Measurements from ENCODE around the gene AMZ2.
"Not testable (repeated sequence)": the region's sequence is repeated elsewhere in the genome, so short reads cannot be mapped to it uniquely, and the experiment has no call there.

The AMZ2 gene

GRCh38 chr17:68234726-68235335 lies 13.0 kb upstream of the AMZ2 start:
- not testable (repeated sequence) for H3K4me1 ChIP-seq (ENCODE audit: control insufficient read depth in 2 of 2, insufficient read depth in 2 of 2, low read length in 2 of 2); H3K9me3 ChIP-seq (ENCODE audit: control insufficient read depth in 2 of 2, low read length in 2 of 2); H3K27me3 ChIP-seq (ENCODE audit: control insufficient read depth in 2 of 2, insufficient read depth in 2 of 2, low read length in 2 of 2); H3K36me3 ChIP-seq (ENCODE audit: control insufficient read depth in 2 of 2, insufficient read depth in 2 of 2, low read length in 2 of 2); H3K4me3 ChIP-seq (ENCODE audit: low read length in 2 of 2); H3K9ac ChIP-seq (ENCODE audit: low read depth in 1 of 2, low read length in 2 of 2)
- H3K27ac ChIP-seq (ENCODE audit: low read depth in 2 of 2, low read length in 2 of 2) = peak overlapping the region; percentile 67 to 75

DNA sequence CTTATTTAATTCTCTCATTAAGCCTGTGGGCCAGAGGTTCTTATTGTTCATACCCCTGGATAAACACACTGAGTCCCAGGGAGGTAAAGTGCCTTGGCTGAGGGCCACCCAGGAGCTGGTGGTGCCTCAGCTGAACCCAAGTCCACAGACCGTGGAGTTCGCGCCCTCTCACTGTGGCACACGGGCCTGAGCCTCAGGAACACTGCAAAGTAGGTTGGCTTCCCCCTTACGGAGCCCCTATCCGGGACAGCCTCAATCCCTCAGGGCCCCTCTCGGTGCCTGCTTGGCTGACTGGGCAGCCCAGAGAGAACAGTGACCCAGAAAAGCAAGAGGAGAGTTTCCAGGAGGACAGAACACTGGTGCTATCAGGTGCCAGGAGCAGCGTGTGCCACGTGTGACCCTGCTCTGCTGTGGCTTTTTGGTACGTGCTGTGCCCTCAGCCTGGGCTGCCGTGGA lies 12.5 kb upstream of the AMZ2 start:
- H3K27ac ChIP-seq (ENCODE audit: low read depth in 2 of 2, low read length in 2 of 2) = peak overlapping the region; percentile 67 to 75
- H3K27me3 ChIP-seq (ENCODE audit: control insufficient read depth in 2 of 2, insufficient read depth in 2 of 2, low read length in 2 of 2); H3K9ac ChIP-seq (ENCODE audit: low read depth in 1 of 2, low read length in 2 of 2); H3K9me3 ChIP-seq (ENCODE audit: control insufficient read depth in 2 of 2, low read length in 2 of 2); H3K4me1 ChIP-seq (ENCODE audit: control insufficient read depth in 2 of 2, insufficient read depth in 2 of 2, low read length in 2 of 2); H3K36me3 ChIP-seq (ENCODE audit: control insufficient read depth in 2 of 2, insufficient read depth in 2 of 2, low read length in 2 of 2); H3K4me3 ChIP-seq (ENCODE audit: low read length in 2 of 2): not testable (repeated sequence)

GRCh38 chr17:68237369-68238163 lies 10.3 kb upstream of the AMZ2 start:
- H3K36me3 ChIP-seq (ENCODE audit: control insufficient read depth in 2 of 2, insufficient read depth in 2 of 2, low read length in 2 of 2); H3K27me3 ChIP-seq (ENCODE audit: control insufficient read depth in 2 of 2, insufficient read depth in 2 of 2, low read length in 2 of 2); H3K4me1 ChIP-seq (ENCODE audit: control insufficient read depth in 2 of 2, insufficient read depth in 2 of 2, low read length in 2 of 2); H3K9me3 ChIP-seq (ENCODE audit: control insufficient read depth in 2 of 2, low read length in 2 of 2): not testable (repeated sequence)
- H3K4me3 ChIP-seq (ENCODE audit: low read length in 2 of 2) = peak overlapping the region; percentile 24 to 53
- peak overlapping the region; percentile 51 to 56 for H3K9ac ChIP-seq (ENCODE audit: low read depth in 1 of 2, low read length in 2 of 2)
- peak overlapping the region; percentile 80 to 87 for H3K27ac ChIP-seq (ENCODE audit: low read depth in 2 of 2, low read length in 2 of 2)

DNA sequence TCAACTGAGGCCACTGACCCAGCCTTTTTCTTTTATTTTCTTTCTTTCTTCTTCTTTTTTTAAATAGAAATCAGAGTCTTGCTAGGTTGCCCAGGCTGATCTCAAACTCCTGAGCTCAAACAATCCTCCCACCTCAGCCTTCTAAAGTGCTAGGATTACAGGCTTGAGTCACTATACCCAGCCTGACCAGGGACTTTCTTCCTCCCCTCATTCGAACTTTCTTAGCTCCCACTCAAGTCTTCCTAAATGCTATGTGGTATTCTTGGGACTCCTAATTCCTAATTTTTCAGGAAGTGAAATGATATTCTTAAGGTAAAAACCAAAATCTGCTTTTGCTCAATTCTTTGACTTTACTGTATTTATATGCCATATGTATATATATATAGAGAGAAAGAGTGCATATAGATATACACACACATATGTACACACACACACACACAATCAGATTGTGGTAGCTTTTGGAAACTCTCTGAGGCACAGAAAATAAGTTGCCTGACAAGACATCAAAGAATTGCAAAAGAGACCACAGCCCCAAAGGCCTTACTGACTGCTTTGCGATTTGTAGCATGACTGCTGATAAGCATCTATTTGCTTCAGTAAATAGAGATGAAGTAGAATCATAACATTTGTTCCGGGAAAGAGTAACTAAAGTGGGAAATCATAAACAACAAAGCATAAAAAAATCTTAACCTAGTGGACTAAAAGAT lies 9.5 kb upstream of the AMZ2 start:
- peaks cover 0 to 6% of the 10 kb centered on the region in 2 donors for H3K4me1 ChIP-seq (ENCODE audit: control insufficient read depth in 2 of 2, insufficient read depth in 2 of 2, low read length in 2 of 2)
- H3K4me3 ChIP-seq (ENCODE audit: low read length in 2 of 2) = peak overlapping the region in 1 of 2 donors; percentile 53
- no peaks in the 10 kb centered on the region for H3K36me3 ChIP-seq (ENCODE audit: control insufficient read depth in 2 of 2, insufficient read depth in 2 of 2, low read length in 2 of 2)
- peak overlapping the region in 1 of 2 donors; percentile 56 for H3K9ac ChIP-seq (ENCODE audit: low read depth in 1 of 2, low read length in 2 of 2)
- H3K9me3 ChIP-seq (ENCODE audit: control insufficient read depth in 2 of 2, low read length in 2 of 2) = no peaks in the 10 kb centered on the region
- H3K27ac ChIP-seq (ENCODE audit: low read depth in 2 of 2, low read length in 2 of 2) = peak overlapping the region; percentile 80 to 87
- H3K27me3 ChIP-seq (ENCODE audit: control insufficient read depth in 2 of 2, insufficient read depth in 2 of 2, low read length in 2 of 2) = no peaks in the 10 kb centered on the region

DNA sequence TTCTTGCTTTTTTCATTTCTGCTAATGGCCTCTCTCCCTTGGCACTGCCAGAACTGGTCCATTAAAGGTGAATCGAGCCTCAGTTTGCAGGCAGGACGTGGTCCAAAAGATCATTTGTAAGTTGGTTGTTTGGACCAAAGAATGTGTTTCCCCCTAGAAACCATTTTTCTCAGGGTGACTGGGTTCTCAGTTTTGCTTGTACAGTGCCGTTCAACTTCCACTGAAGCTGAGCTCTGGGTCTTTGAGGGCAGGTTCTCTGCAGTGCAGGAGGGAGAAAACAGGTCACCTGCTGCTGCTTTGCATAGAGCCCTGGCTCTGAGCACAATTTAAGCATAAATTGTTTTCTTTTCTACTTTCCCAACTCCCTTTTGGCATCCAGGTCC lies 9.0 kb upstream of the AMZ2 start:
- Histone ChIP-seq H3K4me1 (ENCODE audit: control insufficient read depth in 2 of 2, insufficient read depth in 2 of 2, low read length in 2 of 2) (peaks cover 0 to 6% of the 10 kb centered on the region in 2 donors), H3K9me3 (ENCODE audit: control insufficient read depth in 2 of 2, low read length in 2 of 2) (no peaks in the 10 kb centered on the region), H3K9ac (ENCODE audit: low read depth in 1 of 2, low read length in 2 of 2) (no peak overlapping the region), H3K27me3 (ENCODE audit: control insufficient read depth in 2 of 2, insufficient read depth in 2 of 2, low read length in 2 of 2) (no peaks in the 10 kb centered on the region), H3K27ac (ENCODE audit: low read depth in 2 of 2, low read length in 2 of 2) (peak overlapping the region; percentile 27 to 87), H3K36me3 (ENCODE audit: control insufficient read depth in 2 of 2, insufficient read depth in 2 of 2, low read length in 2 of 2) (no peaks in the 10 kb centered on the region), H3K4me3 (ENCODE audit: low read length in 2 of 2) (no peak overlapping the region)

GRCh38 chr17:68239632-68240366 lies 8.0 kb upstream of the AMZ2 start:
- Histone ChIP-seq H3K4me3 (ENCODE audit: low read length in 2 of 2) (no peak overlapping the region), H3K36me3 (ENCODE audit: control insufficient read depth in 2 of 2, insufficient read depth in 2 of 2, low read length in 2 of 2) (no peaks in the 10 kb centered on the region), H3K9ac (ENCODE audit: low read depth in 1 of 2, low read length in 2 of 2) (no peak overlapping the region), H3K27me3 (ENCODE audit: control insufficient read depth in 2 of 2, insufficient read depth in 2 of 2, low read length in 2 of 2) (no peaks in the 10 kb centered on the region), H3K4me1 (ENCODE audit: control insufficient read depth in 2 of 2, insufficient read depth in 2 of 2, low read length in 2 of 2) (peaks cover 0 to 6% of the 10 kb centered on the region in 2 donors), H3K27ac (ENCODE audit: low read depth in 2 of 2, low read length in 2 of 2) (peak overlapping the region in 1 of 2 donors; percentile 87), H3K9me3 (ENCODE audit: control insufficient read depth in 2 of 2, low read length in 2 of 2) (no peaks in the 10 kb centered on the region)

GRCh38 chr17:68246271-68247028 lies 1.4 kb upstream of the AMZ2 start:
- peak overlapping the region in 1 of 2 donors; percentile 95 for H3K27ac ChIP-seq (ENCODE audit: low read depth in 2 of 2, low read length in 2 of 2)
- H3K4me3 ChIP-seq (ENCODE audit: low read length in 2 of 2) = no peak overlapping the region
- no peaks in the 10 kb centered on the region for H3K27me3 ChIP-seq (ENCODE audit: control insufficient read depth in 2 of 2, insufficient read depth in 2 of 2, low read length in 2 of 2)
- H3K4me1 ChIP-seq (ENCODE audit: control insufficient read depth in 2 of 2, insufficient read depth in 2 of 2, low read length in 2 of 2) = peaks cover 7 to 12% of the 10 kb centered on the region in 2 donors
- peaks cover 4% of the 10 kb centered on the region in 2 donors for H3K36me3 ChIP-seq (ENCODE audit: control insufficient read depth in 2 of 2, insufficient read depth in 2 of 2, low read length in 2 of 2)
- H3K9me3 ChIP-seq (ENCODE audit: control insufficient read depth in 2 of 2, low read length in 2 of 2) = no peaks in the 10 kb centered on the region
- no peak overlapping the region for H3K9ac ChIP-seq (ENCODE audit: low read depth in 1 of 2, low read length in 2 of 2)

- peak overlapping the region; percentile 97 to 98 for H3K9ac ChIP-seq (ENCODE audit: low read depth in 1 of 2, low read length in 2 of 2)
- peaks cover 7 to 12% of the 10 kb centered on the region in 2 donors for H3K4me1 ChIP-seq (ENCODE audit: control insufficient read depth in 2 of 2, insufficient read depth in 2 of 2, low read length in 2 of 2)
- no peaks in the 10 kb centered on the region for H3K9me3 ChIP-seq (ENCODE audit: control insufficient read depth in 2 of 2, low read length in 2 of 2)
- no peaks in the 10 kb centered on the region for H3K27me3 ChIP-seq (ENCODE audit: control insufficient read depth in 2 of 2, insufficient read depth in 2 of 2, low read length in 2 of 2)
- peak overlapping the region; percentile 90 to 94 for H3K4me3 ChIP-seq (ENCODE audit: low read length in 2 of 2)
- peak overlapping the region; percentile 85 to 95 for H3K27ac ChIP-seq (ENCODE audit: low read depth in 2 of 2, low read length in 2 of 2)
- H3K36me3 ChIP-seq (ENCODE audit: control insufficient read depth in 2 of 2, insufficient read depth in 2 of 2, low read length in 2 of 2) = peaks cover 5 to 7% of the 10 kb centered on the region in 2 donors
Observed at GRCh38 chr17:68248199-68248825, 469 bp downstream of the AMZ2 start.

DNA sequence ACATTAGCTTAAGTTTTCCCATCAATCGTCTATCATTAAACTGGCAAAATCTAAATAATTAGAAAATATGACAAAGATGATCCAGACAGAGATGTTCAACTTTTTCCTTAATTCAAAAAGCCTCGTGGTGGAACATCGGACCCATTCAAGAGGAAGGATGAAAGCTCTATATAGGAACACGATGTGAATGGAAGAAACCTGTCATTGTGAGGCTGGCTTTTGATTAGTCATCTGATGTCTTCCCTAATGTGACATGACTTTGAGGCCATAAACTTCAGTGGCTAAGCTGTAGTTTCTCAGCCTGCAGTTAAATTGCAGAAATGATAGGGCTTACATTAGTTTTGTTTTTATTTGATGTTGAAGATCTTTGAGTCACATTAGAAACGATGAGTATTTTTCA lies 1.0 kb downstream of the AMZ2 start:
- Histone ChIP-seq H3K9ac (ENCODE audit: low read depth in 1 of 2, low read length in 2 of 2) (peak overlapping the region; percentile 97 to 98), H3K4me1 (ENCODE audit: control insufficient read depth in 2 of 2, insufficient read depth in 2 of 2, low read length in 2 of 2) (peaks cover 7 to 12% of the 10 kb centered on the region in 2 donors), H3K27me3 (ENCODE audit: control insufficient read depth in 2 of 2, insufficient read depth in 2 of 2, low read length in 2 of 2) (no peaks in the 10 kb centered on the region), H3K4me3 (ENCODE audit: low read length in 2 of 2) (peak overlapping the region in 1 of 2 donors; percentile 90), H3K36me3 (ENCODE audit: control insufficient read depth in 2 of 2, insufficient read depth in 2 of 2, low read length in 2 of 2) (peaks cover 5 to 9% of the 10 kb centered on the region in 2 donors), H3K9me3 (ENCODE audit: control insufficient read depth in 2 of 2, low read length in 2 of 2) (no peaks in the 10 kb centered on the region), H3K27ac (ENCODE audit: low read depth in 2 of 2, low read length in 2 of 2) (peak overlapping the region; percentile 85 to 95)
